ENCODE results near the gene MTARC2. TPM values are rescaled to one million over a fixed set of nuclear protein-coding genes. Genes with fewer than 3 reads are reported as not detected.

Gene MTARC2
- total and polyA plus RNA-seq, 5 donors from 2014 or later = not detected

DNA sequence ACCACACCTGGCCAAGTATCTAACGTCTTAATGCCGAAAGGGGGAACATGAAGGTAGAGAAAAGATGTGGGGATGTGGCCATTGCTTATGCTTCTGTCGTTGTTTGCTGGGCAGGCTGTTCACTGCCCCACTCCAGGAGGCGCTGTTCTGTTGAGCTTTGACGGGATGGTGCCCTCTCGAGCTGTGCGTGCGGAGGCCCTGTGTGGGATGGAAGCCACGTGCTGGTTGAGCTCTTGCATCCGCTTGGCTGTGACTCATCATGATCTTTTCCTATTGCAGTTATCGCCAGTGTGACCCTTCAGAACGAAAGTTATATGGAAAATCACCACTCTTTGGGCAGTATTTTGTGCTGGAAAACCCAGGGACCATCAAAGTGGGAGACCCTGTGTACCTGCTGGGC is 64.9 kb downstream of the MTARC2 start:
- Mint-ChIP-seq H3K27me3 (no peaks in the 10 kb centered on the region), H3K27ac (no peak overlapping the region), H3K4me3 (no peak overlapping the region), H3K4me1 (peaks cover 0 to 8% (median 3%) of the 10 kb centered on the region in 4 donors), H3K9me3 (peaks cover 0 to 3% (median 0%) of the 10 kb centered on the region in 7 donors), H3K36me3 (no peaks in the 10 kb centered on the region)
- H3K4me3 ChIP-seq (ENCODE audit: low read depth, low read length) = no peak overlapping the region
- no peaks in the 10 kb centered on the region for H3K27me3 ChIP-seq (ENCODE audit: control insufficient read depth, insufficient read depth, low read length)
- peaks cover 5% of the 10 kb centered on the region for H3K4me1 ChIP-seq (ENCODE audit: control insufficient read depth, insufficient read depth, low read length, poor library complexity, severe bottlenecking)
- DNase-seq (no peak), ATAC-seq (ENCODE audit: low read depth in 2 of 2) (no peak)
- no peaks in the 10 kb centered on the region for H3K36me3 ChIP-seq (ENCODE audit: control insufficient read depth, insufficient read depth, low read length)
- no peak overlapping the region for H3K27ac ChIP-seq (ENCODE audit: insufficient read depth, low read length, poor library complexity, severe bottlenecking)
- no peaks in the 10 kb centered on the region for H3K9me3 ChIP-seq (ENCODE audit: control insufficient read depth in 2 of 2, low read length in 2 of 2)

DNA sequence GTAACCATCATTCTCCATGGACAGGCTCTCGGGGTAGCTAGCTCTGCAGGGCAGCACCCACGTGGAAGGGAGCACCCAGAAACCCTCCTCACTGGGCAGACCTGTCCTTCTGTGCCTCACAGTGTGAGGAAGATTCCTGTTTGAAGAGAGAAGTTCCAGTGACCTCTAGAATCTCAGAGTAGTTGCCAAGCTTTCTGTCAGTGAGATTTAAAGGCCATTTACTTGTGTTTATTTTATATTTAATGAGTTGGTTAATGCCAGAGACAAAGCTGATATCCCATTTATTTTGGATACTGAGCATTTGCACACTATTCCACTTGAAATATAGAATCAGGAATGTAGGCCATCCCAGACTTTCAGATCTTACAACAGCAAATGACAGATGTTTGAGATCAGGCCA is 67.3 kb downstream of the MTARC2 start:
- Mint-ChIP-seq H3K27me3 (no peaks in the 10 kb centered on the region), H3K36me3 (no peaks in the 10 kb centered on the region), H3K4me3 (no peak overlapping the region), H3K9me3 (peaks cover 0 to 3% (median 0%) of the 10 kb centered on the region in 7 donors), H3K27ac (no peak overlapping the region), H3K4me1 (peaks cover 0 to 3% (median under 1%) of the 10 kb centered on the region in 4 donors)
- H3K4me3 ChIP-seq (ENCODE audit: low read depth, low read length) = no peak overlapping the region
- no peaks in the 10 kb centered on the region for H3K36me3 ChIP-seq (ENCODE audit: control insufficient read depth, insufficient read depth, low read length)
- peaks cover 1% of the 10 kb centered on the region for H3K4me1 ChIP-seq (ENCODE audit: control insufficient read depth, insufficient read depth, low read length, poor library complexity, severe bottlenecking)
- no peaks in the 10 kb centered on the region for H3K9me3 ChIP-seq (ENCODE audit: control insufficient read depth in 2 of 2, low read length in 2 of 2)
- H3K27ac ChIP-seq (ENCODE audit: insufficient read depth, low read length, poor library complexity, severe bottlenecking) = no peak overlapping the region
- DNase-seq (no peak), ATAC-seq (ENCODE audit: low read depth in 2 of 2) (no peak)
- no peaks in the 10 kb centered on the region for H3K27me3 ChIP-seq (ENCODE audit: control insufficient read depth, insufficient read depth, low read length)

DNA sequence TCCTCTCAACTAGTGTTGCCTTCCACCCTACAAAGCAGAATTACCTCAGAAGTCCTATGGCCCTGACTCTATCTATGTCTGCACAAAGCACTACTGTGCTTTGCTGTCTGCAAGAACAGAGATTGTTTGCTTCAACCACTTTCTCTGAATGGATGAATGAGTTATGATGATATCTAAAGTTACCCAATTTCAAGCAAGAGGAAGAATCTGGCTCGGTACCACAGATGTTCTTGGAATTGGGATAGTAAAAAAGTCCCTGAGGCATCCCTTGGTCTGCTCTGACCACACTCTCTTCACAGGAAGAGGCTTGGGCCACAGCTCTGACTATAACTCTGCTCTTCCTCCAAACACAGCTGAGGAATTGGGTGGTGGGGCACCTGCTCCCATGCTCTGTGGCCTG is 69.8 kb downstream of the MTARC2 start:
- H3K4me1 Mint-ChIP-seq = no peaks in the 10 kb centered on the region

DNA sequence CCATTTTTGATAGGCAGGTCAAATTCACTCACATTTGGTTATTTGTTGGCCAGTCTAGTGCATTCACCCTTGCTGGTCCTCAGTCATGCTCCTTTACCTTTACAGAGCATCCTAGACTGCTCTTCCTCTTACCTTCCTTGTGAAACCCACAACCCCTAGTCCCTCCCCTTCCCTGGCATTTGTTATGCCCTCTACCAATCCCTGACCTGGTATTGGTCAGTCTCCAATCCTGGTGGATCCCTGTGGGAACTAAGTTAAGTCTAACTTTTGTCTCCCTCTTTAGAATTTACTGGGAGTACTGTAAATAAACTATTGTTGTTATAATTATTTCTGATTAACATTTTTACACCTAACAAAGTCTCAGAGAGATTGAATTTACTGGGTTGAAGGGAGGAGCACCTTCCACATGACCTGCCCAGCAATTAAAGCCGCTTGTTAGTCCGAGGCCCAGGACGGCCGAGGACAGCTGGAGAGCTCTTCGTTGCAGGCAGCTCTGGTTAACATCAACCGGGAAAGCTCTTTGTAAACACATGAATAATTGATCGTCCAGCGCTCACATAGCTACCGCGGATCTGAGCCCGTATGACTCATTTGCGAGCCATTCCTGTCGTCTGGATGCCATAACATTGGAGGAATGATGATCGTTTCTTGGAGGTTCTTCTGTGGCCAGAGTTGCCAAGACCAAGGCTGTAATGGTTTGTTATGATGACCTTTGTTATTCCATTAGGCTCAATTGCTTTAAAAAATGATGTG is 70.5 kb downstream of the MTARC2 start:
- no peak for ATAC-seq (ENCODE audit: low read depth in 2 of 2)
- no peaks in the 10 kb centered on the region for H3K27me3 ChIP-seq (ENCODE audit: control insufficient read depth, insufficient read depth, low read length)
- no peak overlapping the region for H3K4me3 ChIP-seq (ENCODE audit: low read depth, low read length)
- no peaks in the 10 kb centered on the region for H3K4me1 Mint-ChIP-seq
- H3K9me3 ChIP-seq (ENCODE audit: control insufficient read depth in 2 of 2, low read length in 2 of 2) = no peaks in the 10 kb centered on the region
- H3K36me3 ChIP-seq (ENCODE audit: control insufficient read depth, insufficient read depth, low read length) = no peaks in the 10 kb centered on the region
- DNase-seq = no peak
- H3K27me3 Mint-ChIP-seq = no peaks in the 10 kb centered on the region
- no peak overlapping the region for H3K27ac Mint-ChIP-seq
- H3K4me1 ChIP-seq (ENCODE audit: control insufficient read depth, insufficient read depth, low read length, poor library complexity, severe bottlenecking) = no peaks in the 10 kb centered on the region
- H3K4me3 Mint-ChIP-seq = no peak overlapping the region
- H3K9me3 Mint-ChIP-seq = peaks cover 0 to 3% (median 0%) of the 10 kb centered on the region in 7 donors
- no peaks in the 10 kb centered on the region for H3K36me3 Mint-ChIP-seq
- H3K27ac ChIP-seq (ENCODE audit: insufficient read depth, low read length, poor library complexity, severe bottlenecking) = no peak overlapping the region

More for the DNA sequence above, 69.8 kb downstream of the MTARC2 start:
- Mint-ChIP-seq H3K36me3 (no peaks in the 10 kb centered on the region), H3K27me3 (no peaks in the 10 kb centered on the region), H3K27ac (no peak overlapping the region), H3K4me3 (no peak overlapping the region), H3K9me3 (peaks cover 0 to 3% (median 0%) of the 10 kb centered on the region in 7 donors)
- Histone ChIP-seq H3K27me3 (ENCODE audit: control insufficient read depth, insufficient read depth, low read length) (no peaks in the 10 kb centered on the region), H3K4me1 (ENCODE audit: control insufficient read depth, insufficient read depth, low read length, poor library complexity, severe bottlenecking) (no peaks in the 10 kb centered on the region), H3K27ac (ENCODE audit: insufficient read depth, low read length, poor library complexity, severe bottlenecking) (no peak overlapping the region), H3K9me3 (ENCODE audit: control insufficient read depth in 2 of 2, low read length in 2 of 2) (no peaks in the 10 kb centered on the region), H3K36me3 (ENCODE audit: control insufficient read depth, insufficient read depth, low read length) (no peaks in the 10 kb centered on the region), H3K4me3 (ENCODE audit: low read depth, low read length) (no peak overlapping the region)
- ATAC-seq (ENCODE audit: low read depth in 2 of 2) = no peak
- DNase-seq = no peak

DNA sequence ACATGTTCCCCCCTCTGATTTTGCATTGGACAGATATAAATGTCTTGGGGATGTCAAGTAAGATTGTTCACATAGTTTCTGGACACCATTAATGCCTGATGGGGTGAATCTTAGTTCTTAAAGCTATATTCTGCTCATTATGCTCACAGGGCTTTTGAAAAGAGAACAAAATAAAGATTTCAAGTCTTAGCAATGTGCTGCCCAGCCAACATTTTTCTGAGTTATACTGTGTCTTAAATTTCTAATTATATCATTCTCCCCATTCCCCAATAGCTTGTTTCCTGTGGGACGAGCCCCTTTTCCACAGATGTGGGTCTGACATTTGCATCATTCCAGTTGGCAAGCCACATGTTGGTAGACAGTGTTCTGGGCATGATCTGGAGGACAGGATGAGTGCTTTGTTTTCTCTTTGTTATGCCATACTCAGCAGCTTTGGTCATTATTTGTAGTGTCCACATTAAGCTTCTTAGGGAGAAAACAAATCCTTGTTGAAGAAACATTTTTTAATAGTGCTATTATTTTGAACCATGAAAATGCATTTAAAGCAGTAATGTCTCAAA is 71.4 kb downstream of the MTARC2 start:
- Mint-ChIP-seq H3K9me3 (peaks cover 0 to 3% (median 0%) of the 10 kb centered on the region in 7 donors), H3K27me3 (no peaks in the 10 kb centered on the region), H3K4me3 (no peak overlapping the region), H3K36me3 (no peaks in the 10 kb centered on the region), H3K27ac (no peak overlapping the region), H3K4me1 (no peaks in the 10 kb centered on the region)
- Histone ChIP-seq H3K36me3 (ENCODE audit: control insufficient read depth, insufficient read depth, low read length) (no peaks in the 10 kb centered on the region), H3K27me3 (ENCODE audit: control insufficient read depth, insufficient read depth, low read length) (no peaks in the 10 kb centered on the region), H3K27ac (ENCODE audit: insufficient read depth, low read length, poor library complexity, severe bottlenecking) (no peak overlapping the region), H3K4me1 (ENCODE audit: control insufficient read depth, insufficient read depth, low read length, poor library complexity, severe bottlenecking) (no peaks in the 10 kb centered on the region), H3K4me3 (ENCODE audit: low read depth, low read length) (no peak overlapping the region), H3K9me3 (ENCODE audit: control insufficient read depth in 2 of 2, low read length in 2 of 2) (no peaks in the 10 kb centered on the region)
- ATAC-seq (ENCODE audit: low read depth in 2 of 2) (no peak), DNase-seq (no peak)

DNA sequence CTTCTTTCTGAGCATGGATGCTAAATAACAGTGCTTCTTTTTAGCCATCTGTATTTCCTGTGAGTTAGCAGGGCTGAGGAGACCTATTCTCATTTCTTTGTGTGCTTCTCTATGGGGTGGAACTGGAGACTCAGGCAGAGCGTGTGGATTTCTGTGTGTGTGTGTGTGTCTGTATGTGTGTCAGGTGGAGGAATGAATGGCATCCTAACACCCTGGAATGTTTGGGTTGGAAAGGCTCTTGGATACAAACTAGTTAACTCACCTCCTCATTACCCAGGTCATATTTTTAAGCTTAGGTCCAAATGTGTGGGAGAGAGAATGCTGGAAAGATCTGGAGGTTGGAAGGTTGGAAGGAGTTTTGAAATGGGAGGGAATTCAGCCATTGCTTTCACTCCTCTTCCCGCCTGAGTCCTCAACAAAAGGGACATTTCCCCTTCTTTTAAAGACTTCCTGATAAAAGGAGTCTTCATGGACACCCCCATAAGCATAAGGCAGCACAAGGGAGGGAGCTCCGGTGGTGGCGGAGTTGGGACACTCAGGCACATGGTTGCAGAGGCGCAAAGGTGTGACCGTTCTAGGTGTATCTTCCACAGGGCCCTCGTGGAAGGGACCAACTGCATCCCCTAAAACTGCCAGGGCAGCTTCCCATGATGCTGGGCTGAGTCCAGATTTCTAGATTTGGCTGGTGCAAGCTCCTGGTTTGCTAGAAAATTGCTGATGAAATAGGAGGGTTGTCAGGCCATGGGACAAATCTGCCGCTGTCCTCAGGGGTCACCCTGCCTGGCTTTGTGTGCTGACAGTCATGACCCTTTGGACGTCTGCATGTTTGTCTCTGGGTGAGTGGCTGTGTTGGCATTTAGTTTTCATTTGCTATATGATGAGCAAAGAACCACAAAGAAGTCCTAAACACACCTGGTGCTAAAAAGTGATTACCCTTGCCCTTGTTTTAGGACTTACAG is 76.2 kb downstream of the MTARC2 start:
- H3K36me3 Mint-ChIP-seq = no peaks in the 10 kb centered on the region
- no peaks in the 10 kb centered on the region for H3K27me3 Mint-ChIP-seq
- H3K4me3 ChIP-seq (ENCODE audit: low read depth, low read length) = no peak overlapping the region
- H3K9me3 Mint-ChIP-seq = no peaks in the 10 kb centered on the region
- no peaks in the 10 kb centered on the region for H3K27me3 ChIP-seq (ENCODE audit: control insufficient read depth, insufficient read depth, low read length)
- no peak overlapping the region for H3K27ac Mint-ChIP-seq
- H3K4me1 Mint-ChIP-seq = no peaks in the 10 kb centered on the region
- H3K4me3 Mint-ChIP-seq = no peak overlapping the region
- H3K4me1 ChIP-seq (ENCODE audit: control insufficient read depth, insufficient read depth, low read length, poor library complexity, severe bottlenecking) = no peaks in the 10 kb centered on the region
- H3K9me3 ChIP-seq (ENCODE audit: control insufficient read depth in 2 of 2, low read length in 2 of 2) = no peaks in the 10 kb centered on the region
- DNase-seq (no peak), ATAC-seq (ENCODE audit: low read depth in 2 of 2) (no peak)
- no peaks in the 10 kb centered on the region for H3K36me3 ChIP-seq (ENCODE audit: control insufficient read depth, insufficient read depth, low read length)
- no peak overlapping the region for H3K27ac ChIP-seq (ENCODE audit: insufficient read depth, low read length, poor library complexity, severe bottlenecking)

DNA sequence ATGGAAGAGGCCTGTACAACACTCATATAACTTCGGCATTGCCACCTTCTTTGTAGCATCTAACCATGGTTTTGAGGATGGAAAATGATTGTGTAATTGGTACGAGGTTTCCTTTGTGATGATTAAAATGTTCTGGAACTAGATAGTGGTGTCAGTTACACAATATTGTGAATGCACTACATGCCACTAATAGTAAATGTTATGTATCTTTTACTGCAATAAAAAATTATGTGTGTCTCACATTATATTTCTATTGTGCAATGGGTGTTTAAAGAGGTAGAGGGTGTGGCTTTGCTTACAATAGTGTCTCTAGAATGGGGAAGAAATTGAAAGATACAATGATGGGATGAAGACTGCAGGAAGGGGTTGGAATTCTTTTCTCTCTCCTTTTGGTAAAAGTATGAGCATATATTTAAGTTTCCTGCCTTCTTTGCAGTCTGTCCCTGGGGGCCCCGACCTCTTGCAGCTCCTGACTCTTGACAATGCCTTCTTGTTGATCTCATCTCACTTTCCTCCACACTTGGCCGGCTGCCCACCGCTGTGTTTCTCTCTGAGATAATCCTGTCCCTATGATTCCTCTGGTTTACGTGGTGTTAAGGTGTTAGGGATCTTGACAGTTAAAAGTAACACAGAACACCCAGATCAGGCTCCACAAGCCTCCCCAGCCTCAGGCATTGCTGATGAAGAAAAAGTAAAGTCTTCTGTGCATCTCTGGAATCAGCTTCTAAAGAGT is 77.9 kb downstream of the MTARC2 start:
- H3K4me3 Mint-ChIP-seq = no peak overlapping the region
- H3K4me1 Mint-ChIP-seq = no peaks in the 10 kb centered on the region
- no peaks in the 10 kb centered on the region for H3K9me3 Mint-ChIP-seq
- Histone ChIP-seq H3K27ac (ENCODE audit: insufficient read depth, low read length, poor library complexity, severe bottlenecking) (no peak overlapping the region), H3K4me1 (ENCODE audit: control insufficient read depth, insufficient read depth, low read length, poor library complexity, severe bottlenecking) (no peaks in the 10 kb centered on the region), H3K27me3 (ENCODE audit: control insufficient read depth, insufficient read depth, low read length) (no peaks in the 10 kb centered on the region), H3K4me3 (ENCODE audit: low read depth, low read length) (no peak overlapping the region), H3K9me3 (ENCODE audit: control insufficient read depth in 2 of 2, low read length in 2 of 2) (no peaks in the 10 kb centered on the region), H3K36me3 (ENCODE audit: control insufficient read depth, insufficient read depth, low read length) (no peaks in the 10 kb centered on the region)
- H3K36me3 Mint-ChIP-seq = no peaks in the 10 kb centered on the region
- no peak for ATAC-seq (ENCODE audit: low read depth in 2 of 2)
- no peak for DNase-seq
- H3K27me3 Mint-ChIP-seq = no peaks in the 10 kb centered on the region
- H3K27ac Mint-ChIP-seq = no peak overlapping the region

All from CD4-positive, CD25-positive, alpha-beta regulatory T cell (primary cell).